Mesendoderm (in vitro differentiated cells): ENCODE measurements around the gene LCE1A. TPM values are rescaled to one million over a fixed set of nuclear protein-coding genes. Genes with fewer than 3 reads are reported as not detected.

Experiments
- DNase-seq: peaks from one replicate; pipeline ENCODE4 v3.0.0; 2013
- H2AK5ac ChIP-seq: 2 replicates; pipeline ENCODE4 v1.6.1; 2013; ENCODE audit warnings: low read length, inconsistent platforms
- H2BK120ac ChIP-seq: 2 replicates; pipeline ENCODE4 v1.6.1; 2013; ENCODE audit warnings: low read depth, mild to moderate bottlenecking, low read length, moderate library complexity, mixed read lengths
- H2BK15ac ChIP-seq: replicated peaks from 2 replicates; pipeline ENCODE4 v1.6.1; 2013; ENCODE audit warnings: low read depth, mild to moderate bottlenecking, moderate library complexity
- H2BK5ac ChIP-seq: 2 replicates; pipeline ENCODE4 v1.6.1; 2013; ENCODE audit warnings: low read length, inconsistent platforms
- H3K18ac ChIP-seq: 2 replicates; pipeline ENCODE4 v1.6.1; 2013; ENCODE audit warnings: mild to moderate bottlenecking, low read length, mixed read lengths
- H3K23ac ChIP-seq: one replicate; pipeline ENCODE4 v1.6.1; 2013; ENCODE audit warnings: low read length
- H3K27ac ChIP-seq: 2 replicates; pipeline ENCODE4 v1.5.1; 2013; ENCODE audit warnings: low read depth, mild to moderate bottlenecking, inconsistent platforms, low read length, moderate library complexity
- H3K27me3 ChIP-seq: 2 replicates; pipeline ENCODE4 v1.6.1; 2013; ENCODE audit warnings: low read length, control low read depth, mild to moderate bottlenecking, inconsistent platforms; ENCODE audit not compliant: insufficient read depth, poor library complexity
- H3K36me3 ChIP-seq: 2 replicates; pipeline ENCODE4 v1.6.1; 2013; ENCODE audit warnings: low read length, inconsistent platforms; ENCODE audit not compliant: control insufficient read depth, insufficient read depth
- H3K4ac ChIP-seq: one replicate; pipeline ENCODE4 v1.6.1; 2013; ENCODE audit warnings: low read depth, mild to moderate bottlenecking, low read length, moderate library complexity
- H3K4me1 ChIP-seq: 2 replicates; pipeline ENCODE4 v1.6.1; 2013; ENCODE audit warnings: low read depth, low read length, inconsistent platforms; ENCODE audit not compliant: control insufficient read depth
- H3K4me2 ChIP-seq: 2 replicates; pipeline ENCODE4 v1.6.1; 2013; ENCODE audit warnings: low read length
- H3K4me3 ChIP-seq: 2 replicates; pipeline ENCODE4 v1.5.1; 2013; ENCODE audit warnings: mild to moderate bottlenecking, low read length
- H3K56ac ChIP-seq: one replicate; pipeline ENCODE4 v1.6.1; 2013; ENCODE audit warnings: low read length
- H3K79me1 ChIP-seq: 2 replicates; pipeline ENCODE4 v1.6.1; 2013; ENCODE audit warnings: low read length, inconsistent platforms
- H3K79me2 ChIP-seq: 2 replicates; pipeline ENCODE4 v1.6.1; 2013; ENCODE audit warnings: mild to moderate bottlenecking, low read length; ENCODE audit not compliant: control insufficient read depth, insufficient read depth
- H3K9ac ChIP-seq: 2 replicates; pipeline ENCODE4 v1.6.1; 2013; ENCODE audit warnings: low read length, inconsistent platforms
- H4K5ac ChIP-seq: one replicate; pipeline ENCODE4 v1.6.1; 2013; ENCODE audit warnings: low read length
- H4K8ac ChIP-seq: one replicate; pipeline ENCODE4 v1.6.1; 2013; ENCODE audit warnings: low read depth, mild to moderate bottlenecking, control low read depth, low read length, moderate library complexity
- WGBS: extraction: QIAGEN DNeasy Blood & Tissue Kit; methylation state at CpG from one replicate; pipeline ENCODE4 v1.1.7; 2013; ENCODE audit warnings: low lambda C conversion rate, missing lambda C conversion rate; ENCODE audit not compliant: insufficient coverage; ENCODE audit errors: extremely low coverage; 5-methylcytosine and 5-hydroxymethylcytosine counted together
- polyA plus RNA-seq, 2 experiments: library from polyadenylated mRNA; stranded (reverse); fragments of 200-250 nt; gene quantifications; one replicate each; pipeline ENCODE4 v1.2.3, GENCODE V29; 2013

The LCE1A gene, protein sequence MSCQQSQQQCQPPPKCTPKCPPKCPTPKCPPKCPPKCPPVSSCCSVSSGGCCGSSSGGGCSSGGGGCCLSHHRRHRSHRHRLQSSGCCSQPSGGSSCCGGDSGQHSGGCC
- not detected for polyA plus RNA-seq (2013, experiment 1 of 2)
- not detected for polyA plus RNA-seq (2013, experiment 2 of 2)

DNA sequence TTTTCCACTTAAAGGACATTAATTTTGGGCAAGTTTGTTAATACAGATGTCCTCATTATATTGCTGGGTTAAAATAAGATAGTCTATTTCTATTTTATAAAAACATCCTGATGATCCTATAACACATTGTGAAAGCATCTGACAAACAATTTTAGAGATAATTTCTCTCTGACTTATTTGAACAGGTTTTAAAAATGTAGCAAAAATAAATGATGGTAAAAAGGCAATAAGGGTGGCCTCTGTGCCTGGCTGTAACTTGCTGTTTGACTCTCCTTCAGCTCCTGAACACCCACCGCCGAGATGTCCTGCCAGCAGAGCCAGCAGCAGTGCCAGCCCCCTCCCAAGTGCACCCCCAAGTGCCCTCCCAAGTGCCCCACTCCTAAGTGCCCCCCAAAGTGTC is at the start of gene LCE1A:
Gene LCE1A, plus strand, starts transcription at position 301 of the 400 bp plus-strand sequence. Its CDS starts 0 bp downstream, at position 301.
- no peak within 1 kb of the TSS for H2BK5ac ChIP-seq
- no peaks in the 10 kb centered on the region for H3K79me1 ChIP-seq
- H3K4me2 ChIP-seq: no peak within 1 kb of the TSS
- H2BK15ac ChIP-seq: no peak within 1 kb of the TSS
- no peak within 1 kb of the TSS for H2BK120ac ChIP-seq
- no peaks in the 10 kb centered on the region for H3K36me3 ChIP-seq
- H4K5ac ChIP-seq: no peak within 1 kb of the TSS
- no peaks in the 10 kb centered on the region for H3K27me3 ChIP-seq
- no peak within 1 kb of the TSS for H3K56ac ChIP-seq
- H3K18ac ChIP-seq: no peak within 1 kb of the TSS
- no peak within 1 kb of the TSS for H3K4me3 ChIP-seq
- DNase-seq: no peak
- no peak within 1 kb of the TSS for H3K27ac ChIP-seq
- no peak within 1 kb of the TSS for H3K9ac ChIP-seq
- no peaks in the 10 kb centered on the region for H3K4me1 ChIP-seq
- no peak within 1 kb of the TSS for H3K4ac ChIP-seq
- H2AK5ac ChIP-seq: no peak within 1 kb of the TSS
- no peak within 1 kb of the TSS for H3K23ac ChIP-seq
- no CpG with 5 or more reads among the region's 2 CpGs for WGBS
- H4K8ac ChIP-seq: no peak within 1 kb of the TSS
- no peaks in the 10 kb centered on the region for H3K79me2 ChIP-seq

DNA sequence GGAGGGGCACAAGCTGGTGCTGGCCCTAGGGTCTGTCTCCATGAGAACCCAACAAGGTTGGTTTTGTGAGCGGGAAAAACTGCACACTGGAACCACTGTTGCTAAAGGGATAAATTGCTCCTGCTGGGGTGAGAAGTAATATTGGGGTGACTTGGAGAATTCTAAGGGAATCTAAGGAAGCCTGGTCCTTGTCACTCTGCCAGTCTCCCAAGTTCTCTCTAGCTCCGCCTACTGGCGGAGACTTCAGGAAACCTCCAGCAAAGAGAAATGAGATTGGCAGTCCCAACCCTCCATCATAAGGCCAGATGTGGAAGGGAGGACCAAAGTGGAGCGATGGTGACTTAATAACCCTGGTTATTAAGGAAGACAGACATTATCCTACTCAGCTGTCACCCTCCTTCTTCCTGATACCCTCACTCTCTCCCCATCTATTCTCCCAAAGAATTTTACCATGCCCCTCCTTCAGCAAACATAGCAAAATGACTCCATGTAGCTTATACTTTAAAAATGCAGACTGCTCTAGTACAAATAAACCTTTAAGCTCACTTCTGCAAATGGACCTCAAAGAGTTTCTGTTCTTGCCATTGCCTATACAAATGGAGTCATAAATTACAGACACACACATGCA is 49.6 kb upstream of the LCE1A start:
- no peak overlapping the region for H2AK5ac ChIP-seq
- H3K36me3 ChIP-seq: no peaks in the 10 kb centered on the region
- no peak overlapping the region for H3K27ac ChIP-seq
- no peak overlapping the region for H2BK5ac ChIP-seq
- H3K79me2 ChIP-seq: no peaks in the 10 kb centered on the region
- no peak overlapping the region for H3K9ac ChIP-seq
- H3K4me3 ChIP-seq: no peak overlapping the region
- H4K8ac ChIP-seq: no peak overlapping the region
- no peak overlapping the region for H3K4ac ChIP-seq
- no peak overlapping the region for H2BK15ac ChIP-seq
- H3K79me1 ChIP-seq: no peaks in the 10 kb centered on the region
- no peak overlapping the region for H4K5ac ChIP-seq
- no peaks in the 10 kb centered on the region for H3K4me1 ChIP-seq
- DNase-seq: peak; percentile 33
- H3K18ac ChIP-seq: no peak overlapping the region
- no peak overlapping the region for H3K4me2 ChIP-seq
- no peak overlapping the region for H2BK120ac ChIP-seq
- no peak overlapping the region for H3K23ac ChIP-seq
- no peaks in the 10 kb centered on the region for H3K27me3 ChIP-seq
- H3K56ac ChIP-seq: no peak overlapping the region
- no CpG with 5 or more reads among the region's 4 CpGs for WGBS

- no peak overlapping the region for H2BK15ac ChIP-seq
- H2BK5ac ChIP-seq: no peak overlapping the region
- no peak overlapping the region for H3K4me3 ChIP-seq
- H3K79me2 ChIP-seq: no peaks in the 10 kb centered on the region
- H2BK120ac ChIP-seq: no peak overlapping the region
- no peak overlapping the region for H3K56ac ChIP-seq
- H3K9ac ChIP-seq: no peak overlapping the region
- no peak overlapping the region for H3K18ac ChIP-seq
- H3K4me2 ChIP-seq: no peak overlapping the region
- H2AK5ac ChIP-seq: no peak overlapping the region
- WGBS: no CpG with 5 or more reads among the region's 2 CpGs
- no peaks in the 10 kb centered on the region for H3K79me1 ChIP-seq
- no peaks in the 10 kb centered on the region for H3K4me1 ChIP-seq
- H3K36me3 ChIP-seq: no peaks in the 10 kb centered on the region
- H4K8ac ChIP-seq: no peak overlapping the region
- no peak overlapping the region for H3K23ac ChIP-seq
- no peak overlapping the region for H3K4ac ChIP-seq
- H3K27me3 ChIP-seq: no peaks in the 10 kb centered on the region
- DNase-seq: no peak
- H3K27ac ChIP-seq: no peak overlapping the region
- H4K5ac ChIP-seq: no peak overlapping the region
Measured at GRCh38 chr1:152783095-152783494, 44.2 kb upstream of the LCE1A start.

DNA sequence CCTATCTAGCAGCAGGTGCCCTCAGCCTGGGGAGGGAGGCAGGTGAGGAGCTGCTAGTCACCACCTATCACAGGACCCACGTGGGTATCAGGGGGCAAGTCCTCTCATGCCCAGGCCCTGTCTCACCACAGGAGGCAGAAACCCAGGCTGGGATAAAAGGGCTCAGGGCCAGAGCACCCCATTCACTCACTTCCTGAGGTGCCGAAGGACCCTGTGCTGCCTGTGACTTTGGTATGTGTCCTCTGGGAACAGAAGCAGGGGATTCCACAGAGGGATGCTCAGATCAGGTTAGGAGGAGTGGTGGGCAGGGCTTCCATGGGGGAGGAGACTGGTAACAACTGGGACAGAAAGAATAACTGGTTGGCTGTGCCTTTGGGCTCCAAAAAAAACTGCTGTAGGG is 41.2 kb upstream of the LCE1A start, which contains the start of gene LCE1E:
Gene LCE1E, plus strand, starts transcription at position 181 of the 400 bp plus-strand sequence. CDS start 1,043 bp downstream, outside the sequence.
- H3K4me3 ChIP-seq: no peak within 1 kb of the TSS
- no CpG with 5 or more reads among the region's 2 CpGs for WGBS

DNA sequence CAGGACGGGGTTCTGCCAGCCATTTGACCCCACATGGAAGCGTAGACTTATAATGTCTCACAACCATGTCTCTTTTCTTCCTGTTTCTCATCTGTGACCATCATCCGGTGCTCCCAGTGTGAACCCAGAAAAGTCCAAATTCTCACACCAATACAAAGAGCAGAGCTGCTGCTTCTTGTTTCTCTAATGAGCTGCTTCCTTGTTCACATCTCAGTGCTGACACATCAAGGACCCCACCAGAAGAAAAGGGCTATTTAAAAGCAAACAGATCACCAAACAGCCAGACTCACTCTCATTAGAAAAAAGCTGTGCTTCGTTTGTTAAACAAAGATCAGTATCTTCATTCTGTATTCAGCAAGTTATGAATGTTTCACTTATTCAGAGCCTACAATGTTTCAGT is 31.6 kb upstream of the LCE1A start:
- Histone ChIP-seq H4K5ac (no peak overlapping the region), H3K79me1 (no peaks in the 10 kb centered on the region), H3K4me2 (no peak overlapping the region), H3K23ac (no peak overlapping the region), H3K9ac (no peak overlapping the region), H3K56ac (no peak overlapping the region), H2AK5ac (no peak overlapping the region), H3K4me1 (no peaks in the 10 kb centered on the region), H3K79me2 (no peaks in the 10 kb centered on the region), H3K4ac (no peak overlapping the region), H4K8ac (no peak overlapping the region), H3K27ac (no peak overlapping the region), H2BK5ac (no peak overlapping the region), H3K27me3 (no peaks in the 10 kb centered on the region), H2BK15ac (no peak overlapping the region), H3K36me3 (no peaks in the 10 kb centered on the region), H2BK120ac (no peak overlapping the region), H3K4me3 (no peak overlapping the region), H3K18ac (no peak overlapping the region)
- DNase-seq: no peak
- WGBS: no CpG with 5 or more reads among the region's 4 CpGs

More for the DNA sequence above, 41.2 kb upstream of the LCE1A start, which contains the start of gene LCE1E:
- no peak within 1 kb of the TSS for H3K4ac ChIP-seq
- H3K4me1 ChIP-seq: no peaks in the 10 kb centered on the region
- H3K18ac ChIP-seq: no peak within 1 kb of the TSS
- no peaks in the 10 kb centered on the region for H3K27me3 ChIP-seq
- H3K79me1 ChIP-seq: no peaks in the 10 kb centered on the region
- H3K56ac ChIP-seq: no peak within 1 kb of the TSS
- H2AK5ac ChIP-seq: no peak within 1 kb of the TSS
- H4K5ac ChIP-seq: no peak within 1 kb of the TSS
- H3K4me2 ChIP-seq: no peak within 1 kb of the TSS
- no peak within 1 kb of the TSS for H3K23ac ChIP-seq
- no peaks in the 10 kb centered on the region for H3K79me2 ChIP-seq
- no peak within 1 kb of the TSS for H3K27ac ChIP-seq
- no peaks in the 10 kb centered on the region for H3K36me3 ChIP-seq
- H4K8ac ChIP-seq: no peak within 1 kb of the TSS
- no peak within 1 kb of the TSS for H3K9ac ChIP-seq
- no peak within 1 kb of the TSS for H2BK120ac ChIP-seq
- no peak within 1 kb of the TSS for H2BK5ac ChIP-seq
- no peak within 1 kb of the TSS for H2BK15ac ChIP-seq
- no peak for DNase-seq
